Activated naive CD4-positive, alpha-beta T cell treated with anti-CD3 and anti-CD28 coated beads for 36 hours (primary cell): ENCODE results near the gene TPK1. TPM values are rescaled to one million over a fixed set of nuclear protein-coding genes. Genes with fewer than 3 reads are reported as not detected.
"Not testable (repeated sequence)": the region's sequence is repeated elsewhere in the genome, so short reads cannot be mapped to it uniquely, and the experiment has no call there.

Experiments
- CTCF ChIA-PET: fragments of 350-600 bp; sonication (Branson Sonifier 250); formaldehyde crosslinking; loops from one replicate; lab custom pipeline; 2021; ENCODE audit warnings: antibody characterized with exemption; lab: Charles Lee
- DNase-seq: peaks from one replicate; pipeline ENCODE4 v3.0.0-alpha.2; 2020
- H3K27ac Mint-ChIP-seq: one replicate; pipeline ENCODE4 v1.8.0; 2021; ENCODE audit warnings: mild to moderate bottlenecking, mixed read lengths
- H3K27me3 Mint-ChIP-seq: one replicate; pipeline ENCODE4 v1.8.0; 2021; ENCODE audit warnings: low read depth, mixed read lengths
- H3K36me3 Mint-ChIP-seq: one replicate; pipeline ENCODE4 v1.8.0; 2021; ENCODE audit warnings: low read depth, mixed read lengths
- H3K4me1 Mint-ChIP-seq: one replicate; pipeline ENCODE4 v1.8.0; 2021; ENCODE audit warnings: low read depth, mixed read lengths
- H3K4me3 Mint-ChIP-seq: one replicate; pipeline ENCODE4 v1.8.0; 2021; ENCODE audit warnings: mild to moderate bottlenecking, moderate library complexity, mixed read lengths
- H3K9me3 Mint-ChIP-seq: one replicate; pipeline ENCODE4 v1.8.0; 2021; ENCODE audit warnings: mixed read lengths
- intact Hi-C: fragments of 100-400 bp; cut with micrococcal nuclease; formaldehyde crosslinking; loops from one replicate; pipeline ENCODE4 v1.15.1; 2023
- total RNA-seq, 2 experiments: library from RNA; stranded (reverse); gene quantifications; one replicate each; pipeline ENCODE4 v1.2.3, GENCODE V29; 2021

Gene TPK1
- total RNA-seq, 2 experiments from 2014 or later = 26.4 to 28.6 TPM

- H3K27me3 Mint-ChIP-seq = no peaks in the 10 kb centered on the region
- peaks cover 14% of the 10 kb centered on the region for H3K4me1 Mint-ChIP-seq
- DNase-seq = no peak
- intact Hi-C loops = no loop called here
- peaks cover under 1% of the 10 kb centered on the region for H3K36me3 Mint-ChIP-seq
- H3K4me3 Mint-ChIP-seq = no peak overlapping the region
- no peaks in the 10 kb centered on the region for H3K9me3 Mint-ChIP-seq
- CTCF ChIA-PET = no interaction called here
- no peak overlapping the region for H3K27ac Mint-ChIP-seq
These were observed 44.4 kb downstream of the TPK1 start for GRCh38 chr7:144791488-144791887.

GRCh38 chr7:144787127-144787526 is 48.7 kb downstream of the TPK1 start:
- Mint-ChIP-seq H3K36me3 (no peaks in the 10 kb centered on the region), H3K9me3 (no peaks in the 10 kb centered on the region), H3K4me1 (peaks cover 16% of the 10 kb centered on the region), H3K27me3 (no peaks in the 10 kb centered on the region), H3K4me3 (no peak overlapping the region), H3K27ac (no peak overlapping the region)
- DNase-seq = peak; percentile 34
- CTCF ChIA-PET = interaction anchor here (0.6 to 1.7 kb wide), 7 partner anchors 10 to 466 kb away, joined by 3 to 5 read pairs (median 3); partner anchors contain the start of gene TPK1
- intact Hi-C loops = loop anchor here (1.0 kb wide), 1 partner anchor 49 kb away; no protein-coding TSS in a partner anchor

- intact Hi-C loops = loop anchor here (1.0 kb wide), 1 partner anchor 49 kb away; no protein-coding TSS in a partner anchor
- Mint-ChIP-seq H3K36me3 (no peaks in the 10 kb centered on the region), H3K4me3 (no peak overlapping the region), H3K4me1 (peaks cover 22% of the 10 kb centered on the region), H3K27ac (no peak overlapping the region), H3K27me3 (no peaks in the 10 kb centered on the region), H3K9me3 (no peaks in the 10 kb centered on the region)
- DNase-seq = no peak
- CTCF ChIA-PET = interaction anchor here (0.6 to 1.7 kb wide), 4 partner anchors 11 to 467 kb away, joined by 3 to 4 read pairs (median 3); no protein-coding TSS in a partner anchor
These were observed 49.3 kb downstream of the TPK1 start for GRCh38 chr7:144786522-144786921.

DNA sequence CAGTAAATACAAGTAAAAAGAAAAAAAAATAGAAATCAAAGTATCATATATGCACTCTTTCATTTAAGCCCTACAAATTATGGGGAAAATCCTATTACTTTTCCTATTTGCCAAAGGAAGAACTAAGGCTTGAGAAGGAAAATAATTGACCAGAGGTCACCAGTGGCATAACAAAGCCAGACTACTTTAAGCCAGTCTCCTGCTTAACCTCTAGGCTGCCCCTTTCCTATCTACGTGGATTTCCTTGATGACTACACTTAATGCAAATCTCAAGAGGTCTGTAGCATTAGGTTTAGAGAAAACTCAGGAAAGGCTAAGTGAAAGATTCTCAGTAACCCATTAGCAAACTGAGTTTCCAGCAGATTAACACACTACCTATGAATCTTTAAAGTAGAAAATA is 49.8 kb downstream of the TPK1 start:
- no peak for DNase-seq
- Mint-ChIP-seq H3K27ac (no peak overlapping the region), H3K9me3 (no peaks in the 10 kb centered on the region), H3K36me3 (no peaks in the 10 kb centered on the region), H3K4me1 (peaks cover 21% of the 10 kb centered on the region), H3K4me3 (no peak overlapping the region), H3K27me3 (no peaks in the 10 kb centered on the region)
- intact Hi-C loops = loop anchor here (1.0 kb wide), 1 partner anchor 49 kb away; no protein-coding TSS in a partner anchor
- CTCF ChIA-PET = interaction anchor here (0.6 to 1.3 kb wide), 6 partner anchors 20 to 867 kb away, joined by 3 to 5 read pairs (median 3); no protein-coding TSS in a partner anchor

GRCh38 chr7:144785521-144785920 is 50.3 kb downstream of the TPK1 start:
- Mint-ChIP-seq H3K36me3 (no peaks in the 10 kb centered on the region), H3K4me1 (peaks cover 17% of the 10 kb centered on the region), H3K27me3 (no peaks in the 10 kb centered on the region), H3K27ac (no peak overlapping the region), H3K9me3 (no peaks in the 10 kb centered on the region), H3K4me3 (no peak overlapping the region)
- CTCF ChIA-PET = interaction anchor here (0.6 to 1.3 kb wide), 5 partner anchors 20 to 867 kb away, joined by 3 to 5 read pairs (median 3); no protein-coding TSS in a partner anchor
- intact Hi-C loops = no loop called here
- DNase-seq = no peak

DNA sequence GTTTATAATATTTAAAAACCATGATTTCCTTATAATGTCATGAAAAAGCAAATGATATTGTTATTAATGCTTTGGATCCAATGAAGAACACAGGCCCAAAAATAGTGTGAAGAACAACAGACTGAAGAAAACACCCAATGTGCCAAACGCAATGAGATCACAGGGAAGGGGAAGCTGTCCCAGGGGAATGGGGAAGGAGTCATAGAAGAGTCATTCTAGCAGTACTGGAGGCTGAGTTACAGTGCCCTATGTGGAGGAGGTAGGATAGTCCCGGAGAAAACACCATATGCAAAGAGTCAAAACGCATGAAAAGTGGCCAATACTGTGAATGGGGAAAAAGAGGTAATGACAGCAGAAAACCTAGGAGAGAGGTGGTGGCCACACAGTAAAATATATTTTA is 50.9 kb downstream of the TPK1 start:
- CTCF ChIA-PET = interaction anchor here (1.0 to 1.3 kb wide), 3 partner anchors 21 to 77 kb away, joined by 3 to 5 read pairs (median 5); no protein-coding TSS in a partner anchor
- Mint-ChIP-seq H3K4me3 (no peak overlapping the region), H3K9me3 (no peaks in the 10 kb centered on the region), H3K4me1 (peaks cover 14% of the 10 kb centered on the region), H3K27me3 (no peaks in the 10 kb centered on the region), H3K36me3 (no peaks in the 10 kb centered on the region), H3K27ac (no peak overlapping the region)
- intact Hi-C loops = no loop called here
- no peak for DNase-seq

GRCh38 chr7:144784441-144784840 is 51.4 kb downstream of the TPK1 start:
- no peaks in the 10 kb centered on the region for H3K27me3 Mint-ChIP-seq
- H3K9me3 Mint-ChIP-seq = no peaks in the 10 kb centered on the region
- no peak overlapping the region for H3K27ac Mint-ChIP-seq
- H3K36me3 Mint-ChIP-seq = no peaks in the 10 kb centered on the region
- H3K4me3 Mint-ChIP-seq = no peak overlapping the region
- H3K4me1 Mint-ChIP-seq = peaks cover 14% of the 10 kb centered on the region
- intact Hi-C loops = no loop called here
- CTCF ChIA-PET = no interaction called here
- DNase-seq = no peak

- DNase-seq = no peak
- Mint-ChIP-seq H3K27ac (no peak overlapping the region), H3K36me3 (no peaks in the 10 kb centered on the region), H3K4me3 (no peak overlapping the region), H3K27me3 (no peaks in the 10 kb centered on the region), H3K4me1 (peaks cover 20% of the 10 kb centered on the region), H3K9me3 (no peaks in the 10 kb centered on the region)
- intact Hi-C loops = no loop called here
- CTCF ChIA-PET = interaction anchor here (1.0 to 2.4 kb wide), 2 partner anchors 10 to 53 kb away, joined by 3 to 8 read pairs; partner anchors contain the start of gene TPK1
These were observed 53.0 kb downstream of the TPK1 start for GRCh38 chr7:144782883-144783282.

- DNase-seq = no peak
- peaks cover 41% of the 10 kb centered on the region for H3K4me1 Mint-ChIP-seq
- H3K27ac Mint-ChIP-seq = no peak overlapping the region
- H3K4me3 Mint-ChIP-seq = no peak overlapping the region
- H3K36me3 Mint-ChIP-seq = no peaks in the 10 kb centered on the region
- H3K27me3 Mint-ChIP-seq = no peaks in the 10 kb centered on the region
- CTCF ChIA-PET = interaction anchor here (1.7 kb wide), 1 partner anchor 40 kb away, joined by 3 read pairs; no protein-coding TSS in a partner anchor
- H3K9me3 Mint-ChIP-seq = no peaks in the 10 kb centered on the region
- intact Hi-C loops = no loop called here
These were observed 55.7 kb downstream of the TPK1 start for GRCh38 chr7:144780071-144780608.

DNA sequence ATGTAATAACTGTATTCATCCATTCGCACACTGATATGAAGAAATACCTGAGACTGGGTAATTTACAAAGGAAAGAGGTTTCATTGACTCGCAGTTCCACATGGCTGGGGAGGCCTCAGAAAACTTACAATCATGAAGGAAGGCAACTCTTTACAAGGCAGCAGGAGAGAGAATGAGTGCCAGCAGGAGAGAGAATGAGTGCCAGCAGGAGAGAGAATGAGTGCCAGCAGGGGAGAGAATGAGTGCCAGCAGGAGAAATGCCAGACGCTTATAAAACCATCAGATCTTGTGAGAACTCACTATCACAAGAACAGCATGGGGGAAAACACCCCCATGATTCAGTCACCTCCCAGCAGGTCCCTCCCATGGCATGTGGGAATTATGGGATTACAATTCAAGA is 58.0 kb downstream of the TPK1 start:
- H3K9me3 Mint-ChIP-seq, H3K4me3 Mint-ChIP-seq, DNase-seq, H3K36me3 Mint-ChIP-seq, H3K27me3 Mint-ChIP-seq, intact Hi-C loops, H3K27ac Mint-ChIP-seq: not testable (repeated sequence)
- H3K4me1 Mint-ChIP-seq = peaks cover 46% of the 10 kb centered on the region
- CTCF ChIA-PET = interaction anchor here (0.6 kb wide), 1 partner anchor 41 kb away, joined by 4 read pairs; no protein-coding TSS in a partner anchor

GRCh38 chr7:144777005-144777839 is 58.6 kb downstream of the TPK1 start:
- Mint-ChIP-seq H3K9me3 (no peaks in the 10 kb centered on the region), H3K27ac (no peak overlapping the region), H3K4me3 (no peak overlapping the region), H3K4me1 (peaks cover 46% of the 10 kb centered on the region), H3K36me3 (no peaks in the 10 kb centered on the region), H3K27me3 (no peaks in the 10 kb centered on the region)
- intact Hi-C loops = no loop called here
- CTCF ChIA-PET = interaction anchor here (0.6 to 0.8 kb wide), 2 partner anchors 41 to 68 kb away, joined by 3 to 4 read pairs; no protein-coding TSS in a partner anchor
- no peak for DNase-seq

GRCh38 chr7:144776447-144776846 is 59.4 kb downstream of the TPK1 start:
- no peak overlapping the region for H3K27ac Mint-ChIP-seq
- CTCF ChIA-PET = interaction anchor here (0.8 kb wide), 1 partner anchor 69 kb away, joined by 3 read pairs; no protein-coding TSS in a partner anchor

More at GRCh38 chr7:144776447-144776846, 59.4 kb downstream of the TPK1 start:
- H3K4me3 Mint-ChIP-seq = no peak overlapping the region
- intact Hi-C loops = no loop called here
- H3K9me3 Mint-ChIP-seq = no peaks in the 10 kb centered on the region
- no peaks in the 10 kb centered on the region for H3K27me3 Mint-ChIP-seq
- DNase-seq = no peak
- no peaks in the 10 kb centered on the region for H3K36me3 Mint-ChIP-seq
- H3K4me1 Mint-ChIP-seq = peaks cover 44% of the 10 kb centered on the region
